IMR-90 (cell line): ENCODE data around the gene SCN1B. TPM values are rescaled to one million over a fixed set of nuclear protein-coding genes. Genes with fewer than 3 reads are reported as not detected.

Source experiments
- ATAC-seq: fragments of 200-7000 bp; cut with Tn5 transposase; 2 replicates; pipeline ENCODE4 v1.9.1; 2020; ENCODE audit warnings: low read depth, mild to moderate bottlenecking, moderate library complexity
- BruUV-seq: library from RNA; stranded (reverse); fragments of 400-500 nt; replicated peaks from 2 replicates; lab custom pipeline; 2021; lab: Mats Ljungman, UMichigan
- CTCF ChIA-PET: fragments of 300-600 bp; formaldehyde crosslinking; extraction: SDS; loops from one replicate; lab custom pipeline; 2021; ENCODE audit warnings: antibody characterized with exemption; lab: Yijun Ruan, JAX
- POLR2A ChIA-PET: fragments of 300-600 bp; sonication (Branson Sonifier 250); formaldehyde crosslinking; loops from one replicate; lab custom pipeline; 2022; ENCODE audit warnings: antibody characterized with exemption; ENCODE audit not compliant: unreplicated experiment; lab: Charles Lee
- DNase-seq: peaks from one replicate; pipeline ENCODE4 v3.0.0; 2013
- H2AFZ ChIP-seq: replicated peaks from 2 replicates; pipeline ENCODE3; 2013; ENCODE audit warnings: low read length, mild to moderate bottlenecking; ENCODE audit not compliant: poor library complexity
- H2AK5ac ChIP-seq: 2 replicates; pipeline ENCODE4 v1.6.1; 2013; ENCODE audit warnings: low read depth, low read length, inconsistent platforms
- H2AK9ac ChIP-seq: replicated peaks from 2 replicates; pipeline ENCODE3; 2013; ENCODE audit warnings: mild to moderate bottlenecking, low read depth, low read length, moderate library complexity; ENCODE audit not compliant: poor library complexity
- H2BK120ac ChIP-seq: 2 replicates; pipeline ENCODE4 v1.6.1; 2013; ENCODE audit warnings: low read depth, low read length, inconsistent platforms
- H2BK15ac ChIP-seq: 3 replicates; pipeline ENCODE4 v1.6.1; 2013; ENCODE audit warnings: low read depth, low read length, inconsistent platforms
- H2BK20ac ChIP-seq: 2 replicates; pipeline ENCODE4 v1.6.1; 2013; ENCODE audit warnings: low read depth, mild to moderate bottlenecking, inconsistent platforms, low read length, moderate library complexity
- H2BK5ac ChIP-seq: 2 replicates; pipeline ENCODE4 v1.6.1; 2013; ENCODE audit warnings: mild to moderate bottlenecking, low read depth, low read length, inconsistent platforms; ENCODE audit not compliant: poor library complexity, severe bottlenecking
- H3K14ac ChIP-seq: replicated peaks from 2 replicates; pipeline ENCODE4 v1.6.1; 2013; ENCODE audit warnings: low read depth, low read length, inconsistent platforms
- H3K18ac ChIP-seq: 2 replicates; pipeline ENCODE4 v1.6.1; 2013; ENCODE audit warnings: low read depth, low read length, control low read depth
- H3K23ac ChIP-seq: 2 replicates; pipeline ENCODE4 v1.6.1; 2013; ENCODE audit warnings: low read depth, low read length, inconsistent platforms
- H3K27ac ChIP-seq: 2 replicates; pipeline ENCODE4 v1.5.1; 2013; ENCODE audit warnings: mild to moderate bottlenecking, control low read depth, low read length; ENCODE audit not compliant: insufficient read depth
- H3K27me3 ChIP-seq: 2 replicates; pipeline ENCODE4 v1.6.1; 2013; ENCODE audit warnings: low read length; ENCODE audit not compliant: control insufficient read depth, insufficient read depth
- H3K36me3 ChIP-seq: 2 replicates; pipeline ENCODE4 v1.6.1; 2013; ENCODE audit warnings: low read length, mixed read lengths; ENCODE audit not compliant: control insufficient read depth, insufficient read depth
- H3K4ac ChIP-seq: 2 replicates; pipeline ENCODE4 v1.6.1; 2013; ENCODE audit warnings: low read depth, low read length, inconsistent platforms
- H3K4me1 ChIP-seq: 2 replicates; pipeline ENCODE4 v1.6.1; 2013; ENCODE audit warnings: low read length, mixed read lengths; ENCODE audit not compliant: control insufficient read depth, insufficient read depth
- H3K4me2 ChIP-seq: 2 replicates; pipeline ENCODE4 v1.6.1; 2013; ENCODE audit warnings: low read depth, mild to moderate bottlenecking, control low read depth, low read length, moderate library complexity
- H3K4me3 ChIP-seq: 2 replicates; pipeline ENCODE4 v1.5.1; 2013; ENCODE audit warnings: low read depth, mild to moderate bottlenecking, control low read depth, low read length, moderate library complexity; ENCODE audit not compliant: insufficient read depth
- H3K56ac ChIP-seq: 2 replicates; pipeline ENCODE4 v1.6.1; 2013; ENCODE audit warnings: low read length, inconsistent platforms; ENCODE audit not compliant: insufficient read depth; ENCODE audit errors: extremely low read depth
- H3K79me1 ChIP-seq, 2 experiments: 2 replicates each; pipeline ENCODE4 v1.6.1; 2013; ENCODE audit warnings: low read length in 2 of 2, inconsistent platforms in 1 of 2, low read depth in 1 of 2
- H3K9ac ChIP-seq: 2 replicates; pipeline ENCODE4 v1.6.1; 2013; ENCODE audit warnings: low read depth, low read length, control low read depth
- H3K9me1 ChIP-seq: 2 replicates; pipeline ENCODE4 v1.6.1; 2013; ENCODE audit warnings: low read length, inconsistent platforms; ENCODE audit not compliant: insufficient read depth
- H3K9me3 ChIP-seq: 2 replicates; pipeline ENCODE4 v1.6.1; 2013; ENCODE audit warnings: low read length; ENCODE audit not compliant: control insufficient read depth, insufficient read depth
- H4K20me1 ChIP-seq: 2 replicates; pipeline ENCODE4 v1.6.1; 2013; ENCODE audit warnings: low read length, inconsistent platforms; ENCODE audit not compliant: insufficient read depth
- H4K5ac ChIP-seq: 2 replicates; pipeline ENCODE4 v1.6.1; 2013; ENCODE audit warnings: mild to moderate bottlenecking, low read depth, low read length, control low read depth
- H4K8ac ChIP-seq, 2 experiments: 2 replicates each; pipeline ENCODE4 v1.6.1; 2013; ENCODE audit warnings: low read depth in 2 of 2, low read length in 2 of 2, control low read depth in 1 of 2, inconsistent platforms in 1 of 2
- H4K91ac ChIP-seq: 2 replicates; pipeline ENCODE4 v1.6.1; 2013; ENCODE audit warnings: low read depth, low read length, inconsistent platforms; ENCODE audit not compliant: insufficient read depth
- BHLHE40 ChIP-seq: fragments of 150-350 bp; IDR thresholded peaks from 2 replicates; pipeline ENCODE4 v1.6.1; 2016; ENCODE audit warnings: mild to moderate bottlenecking, low read depth, low read length
- CEBPB ChIP-seq: IDR thresholded peaks from 2 replicates; pipeline ENCODE4 v1.6.1; 2012; ENCODE audit warnings: low read depth, low read length, improper control_type of control experiment
- CHD1 ChIP-seq: IDR thresholded peaks from 2 replicates; pipeline ENCODE4 v1.6.1; 2012; ENCODE audit warnings: low read depth, low read length, improper control_type of control experiment
- FOS ChIP-seq: fragments of 150-350 bp; IDR thresholded peaks from 2 replicates; pipeline ENCODE4 v1.6.1; 2016; ENCODE audit warnings: low read depth, low read length
- MAFK ChIP-seq: IDR thresholded peaks from 2 replicates; pipeline ENCODE4 v1.6.1; 2012; ENCODE audit warnings: low read depth, low read length, improper control_type of control experiment
- MAZ ChIP-seq: IDR thresholded peaks from 2 replicates; pipeline ENCODE4 v1.6.1; 2012; ENCODE audit warnings: low read depth, mild to moderate bottlenecking, low read length, improper control_type of control experiment, moderate library complexity, borderline replicate concordance
- MXI1 ChIP-seq: IDR thresholded peaks from 2 replicates; pipeline ENCODE4 v1.6.1; 2012; ENCODE audit warnings: low read depth, mild to moderate bottlenecking, low read length, moderate library complexity, borderline replicate concordance
- NFE2L2 ChIP-seq: fragments of 150-350 bp; IDR thresholded peaks from 2 replicates; pipeline ENCODE4 v1.6.1; 2016; ENCODE audit warnings: low read depth, mild to moderate bottlenecking, low read length
- POLR2A ChIP-seq: IDR thresholded peaks from 2 replicates; pipeline ENCODE4 v1.6.1; 2012; ENCODE audit warnings: mild to moderate bottlenecking, low read depth, low read length
- RAD21 ChIP-seq: IDR thresholded peaks from 2 replicates; pipeline ENCODE4 v1.6.1; 2012; ENCODE audit warnings: low read length, improper control_type of control experiment
- RCOR1 ChIP-seq: IDR thresholded peaks from 2 replicates; pipeline ENCODE4 v1.6.1; 2012; ENCODE audit warnings: mild to moderate bottlenecking, low read length, improper control_type of control experiment; ENCODE audit not compliant: insufficient replicate concordance
- RFX5 ChIP-seq: IDR thresholded peaks from 2 replicates; pipeline ENCODE4 v1.8.0; 2012; ENCODE audit warnings: low read depth, mild to moderate bottlenecking, low read length, moderate library complexity
- SMC3 ChIP-seq: fragments of 150-350 bp; IDR thresholded peaks from 2 replicates; pipeline ENCODE4 v1.6.1; 2016; ENCODE audit warnings: low read depth, mild to moderate bottlenecking, antibody characterized with exemption, low read length, moderate library complexity
- USF2 ChIP-seq: fragments of 150-350 bp; IDR thresholded peaks from 2 replicates; pipeline ENCODE4 v1.6.1; 2017; ENCODE audit warnings: mild to moderate bottlenecking, antibody characterized with exemption, low read length, low read depth
- WGBS, 2 experiments: methylation state at CpG; one replicate each; pipeline versions ENCODE4 v1.1.5 to v1.1.7; 2013; ENCODE audit warnings: missing lambda C conversion rate in 2 of 2; ENCODE audit not compliant: insufficient read length in 1 of 2; ENCODE audit errors: extremely low coverage in 2 of 2; 5-methylcytosine and 5-hydroxymethylcytosine counted together
- dilution Hi-C: fragments of 300-500 bp; cut with HindIII; formaldehyde crosslinking; loops from one replicate; pipeline ENCODE4 v1.14.3; 2018; ENCODE audit warnings: low sequenced_read_pairs; ENCODE audit not compliant: unreplicated experiment
- in situ Hi-C: fragments of 300-500 bp; cut with MboI; formaldehyde crosslinking; loops from 3 replicates; pipeline ENCODE4 v1.14.3; 2019; ENCODE audit warnings: low sequenced_read_pairs, inconsistent platforms, mixed read lengths
- intact Hi-C: fragments of 100-400 bp; cut with micrococcal nuclease; formaldehyde crosslinking; loops from 2 replicates; pipeline ENCODE4 v1.10.0; 2022
- polyA plus RNA-seq, 3 experiments: library from polyadenylated mRNA; depleted of rRNA; stranded (reverse); fragments of >200 nt; gene quantifications; 2 replicates each; pipeline ENCODE4 v1.2.3, GENCODE V29; 2012; ENCODE audit warnings: low replicate concordance in 1 of 3
- total RNA-seq: library from RNA; depleted of rRNA; stranded (reverse); fragments of >200 nt; gene quantifications from 2 replicates; pipeline ENCODE4 v1.2.3, GENCODE V29; 2012
- TF ChIP-seq, protein P1 (sequence below): fragments of 150-350 bp; IDR thresholded peaks from 2 replicates; pipeline ENCODE4 v1.6.1; 2016; ENCODE audit warnings: low read depth, mild to moderate bottlenecking, low read length, moderate library complexity, borderline replicate concordance
- TF ChIP-seq, protein P2 (sequence below): conservative IDR thresholded peaks from 2 replicates; pipeline ENCODE4 v1.5.1; 2012; ENCODE audit warnings: mild to moderate bottlenecking, low read depth, low read length, improper control_type of control experiment

Gene SCN1B
- total and polyA plus RNA-seq, 2 of the 4 experiments (the other 2 are of a cell fraction) = 2.0 to 9.6 TPM

DNA sequence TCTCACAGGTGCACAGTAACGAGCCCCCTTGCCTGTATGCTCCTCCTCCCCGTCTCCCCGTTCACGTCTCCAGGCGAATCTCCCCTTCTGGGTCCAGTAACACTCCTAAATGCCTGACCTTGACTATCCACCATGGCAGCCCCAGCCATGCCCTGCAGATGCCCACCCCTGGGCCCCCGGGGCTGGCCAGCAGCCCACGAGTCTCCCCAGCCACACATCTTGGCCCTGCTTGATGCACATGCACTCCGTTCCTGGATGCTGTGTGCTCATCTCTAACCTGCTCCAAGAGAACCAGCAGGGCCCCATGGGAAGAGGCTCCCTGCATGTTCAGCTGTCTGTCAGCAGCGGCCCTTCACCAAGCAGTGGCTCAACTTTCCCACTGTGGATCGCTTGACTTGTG, 43.2 kb downstream of the SCN1B start:
- DNase-seq (no peak), ATAC-seq (no peak)
- Histone ChIP-seq H2AFZ (no peak overlapping the region), H3K9me1 (no peaks in the 10 kb centered on the region), H3K79me1 (no peaks in the 10 kb centered on the region), H2BK120ac (no peak overlapping the region), H3K18ac (no peak overlapping the region), H3K4ac (no peak overlapping the region), H4K8ac (no peak overlapping the region), H3K9me3 (peaks cover 7% of the 10 kb centered on the region), H3K27ac (no peak overlapping the region), H3K14ac (no peak overlapping the region), H2BK20ac (no peak overlapping the region), H4K20me1 (no peaks in the 10 kb centered on the region), H3K56ac (no peak overlapping the region), H2AK9ac (no peak overlapping the region), H2BK15ac (no peak overlapping the region), H3K4me2 (no peak overlapping the region), H4K91ac (no peak overlapping the region), H3K4me1 (peaks cover under 1% of the 10 kb centered on the region; the same call in 1 of the 2 replicates), H4K5ac (no peak overlapping the region), H3K9ac (no peak overlapping the region), H2AK5ac (no peak overlapping the region), H3K27me3 (peaks cover 5% of the 10 kb centered on the region), H3K36me3 (no peaks in the 10 kb centered on the region), H2BK5ac (no peak overlapping the region), H3K4me3 (no peak overlapping the region), H3K23ac (no peak overlapping the region)
- no peak for TF ChIP-seq USF2
- no peak for TF ChIP-seq RCOR1
- no peak for TF ChIP-seq MAFK
- no peak for TF ChIP-seq SMC3
- no peak for TF ChIP-seq CHD1
- TF ChIP-seq MAZ = no peak
- TF ChIP-seq BHLHE40 = no peak
- no peak for TF ChIP-seq NFE2L2
- no peak for TF ChIP-seq RAD21
- TF ChIP-seq FOS = no peak
- TF ChIP-seq MXI1 = no peak
- no peak for TF ChIP-seq RFX5
- TF ChIP-seq POLR2A = no peak
- no peak for TF ChIP-seq CEBPB
- TF ChIP-seq, protein P1, sequence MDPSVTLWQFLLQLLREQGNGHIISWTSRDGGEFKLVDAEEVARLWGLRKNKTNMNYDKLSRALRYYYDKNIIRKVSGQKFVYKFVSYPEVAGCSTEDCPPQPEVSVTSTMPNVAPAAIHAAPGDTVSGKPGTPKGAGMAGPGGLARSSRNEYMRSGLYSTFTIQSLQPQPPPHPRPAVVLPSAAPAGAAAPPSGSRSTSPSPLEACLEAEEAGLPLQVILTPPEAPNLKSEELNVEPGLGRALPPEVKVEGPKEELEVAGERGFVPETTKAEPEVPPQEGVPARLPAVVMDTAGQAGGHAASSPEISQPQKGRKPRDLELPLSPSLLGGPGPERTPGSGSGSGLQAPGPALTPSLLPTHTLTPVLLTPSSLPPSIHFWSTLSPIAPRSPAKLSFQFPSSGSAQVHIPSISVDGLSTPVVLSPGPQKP = no peak
- TF ChIP-seq, protein P2, sequence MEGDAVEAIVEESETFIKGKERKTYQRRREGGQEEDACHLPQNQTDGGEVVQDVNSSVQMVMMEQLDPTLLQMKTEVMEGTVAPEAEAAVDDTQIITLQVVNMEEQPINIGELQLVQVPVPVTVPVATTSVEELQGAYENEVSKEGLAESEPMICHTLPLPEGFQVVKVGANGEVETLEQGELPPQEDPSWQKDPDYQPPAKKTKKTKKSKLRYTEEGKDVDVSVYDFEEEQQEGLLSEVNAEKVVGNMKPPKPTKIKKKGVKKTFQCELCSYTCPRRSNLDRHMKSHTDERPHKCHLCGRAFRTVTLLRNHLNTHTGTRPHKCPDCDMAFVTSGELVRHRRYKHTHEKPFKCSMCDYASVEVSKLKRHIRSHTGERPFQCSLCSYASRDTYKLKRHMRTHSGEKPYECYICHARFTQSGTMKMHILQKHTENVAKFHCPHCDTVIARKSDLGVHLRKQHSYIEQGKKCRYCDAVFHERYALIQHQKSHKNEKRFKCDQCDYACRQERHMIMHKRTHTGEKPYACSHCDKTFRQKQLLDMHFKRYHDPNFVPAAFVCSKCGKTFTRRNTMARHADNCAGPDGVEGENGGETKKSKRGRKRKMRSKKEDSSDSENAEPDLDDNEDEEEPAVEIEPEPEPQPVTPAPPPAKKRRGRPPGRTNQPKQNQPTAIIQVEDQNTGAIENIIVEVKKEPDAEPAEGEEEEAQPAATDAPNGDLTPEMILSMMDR = no peak
- in situ Hi-C loops (no loop called here), intact Hi-C loops (no loop called here), dilution Hi-C loops (no loop called here)
- 63% methylated on average over 4 of the region's 10 CpGs; no CpG with 5 or more reads in 1 of the 2 experiments for WGBS, 2 experiments
- POLR2A ChIA-PET = no interaction called here
- CTCF ChIA-PET = no interaction called here
- BruUV-seq = no TSS peak
